C4-2B (cell line): ENCODE measurements around the gene ADAP1.
A peak's percentile ranks its signal among the peaks of the same experiment; 100 is the strongest.

ENCODE experiments used
- ZFX ChIP-seq: fragments of 450-650 bp; IDR thresholded peaks from 2 replicates; pipeline ENCODE4 v1.6.1; 2017
- TF ChIP-seq, protein P1 (sequence below): fragments of 450-650 bp; conservative IDR thresholded peaks from 2 replicates; pipeline ENCODE4 v1.5.1; 2017; ENCODE audit warnings: mild to moderate bottlenecking

DNA sequence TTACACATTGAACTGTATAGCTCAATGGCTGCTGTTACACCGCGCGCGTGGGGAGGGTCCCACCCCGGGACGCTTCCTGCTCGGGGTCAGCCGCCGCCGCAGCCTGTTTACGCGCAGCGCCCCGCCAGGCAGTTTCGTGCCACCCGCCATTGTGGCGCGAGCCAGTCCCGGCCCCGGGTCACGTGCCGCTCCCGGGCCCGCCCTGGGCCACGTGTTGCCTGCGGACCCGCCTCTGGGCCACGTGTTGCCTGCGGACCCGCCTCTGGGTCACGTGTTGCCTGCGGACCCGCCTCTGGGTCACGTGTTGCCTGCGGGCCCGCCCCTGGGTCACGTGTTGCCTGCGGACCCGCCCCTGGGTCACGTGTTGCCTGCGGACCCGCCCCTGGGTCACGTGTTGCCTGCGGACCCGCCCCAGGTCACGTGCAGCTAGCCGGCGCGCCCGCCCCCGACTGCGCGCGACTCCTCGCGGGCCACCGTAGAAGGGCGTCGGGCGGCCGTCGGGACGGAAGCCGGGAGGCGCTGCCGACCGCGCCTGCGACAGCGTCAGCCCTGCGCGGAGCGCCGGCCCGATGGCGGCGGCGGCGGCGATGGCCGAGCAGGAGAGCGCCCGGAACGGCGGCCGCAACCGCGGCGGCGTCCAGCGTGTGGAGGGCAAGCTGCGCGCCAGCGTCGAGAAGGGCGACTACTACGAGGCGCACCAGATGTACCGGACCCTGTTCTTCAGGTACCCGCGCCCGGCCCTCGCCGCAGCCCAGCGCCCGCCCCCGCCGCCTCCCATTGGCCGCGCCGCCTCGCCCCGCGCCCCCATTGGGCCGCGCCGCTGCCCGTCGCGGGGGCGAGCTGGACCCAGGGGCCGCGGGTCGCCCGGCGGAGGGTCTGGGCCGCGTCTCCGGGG is 78.2 kb downstream of the ADAP1 start, which contains the start of gene GET4:
- TF ChIP-seq, protein P1, sequence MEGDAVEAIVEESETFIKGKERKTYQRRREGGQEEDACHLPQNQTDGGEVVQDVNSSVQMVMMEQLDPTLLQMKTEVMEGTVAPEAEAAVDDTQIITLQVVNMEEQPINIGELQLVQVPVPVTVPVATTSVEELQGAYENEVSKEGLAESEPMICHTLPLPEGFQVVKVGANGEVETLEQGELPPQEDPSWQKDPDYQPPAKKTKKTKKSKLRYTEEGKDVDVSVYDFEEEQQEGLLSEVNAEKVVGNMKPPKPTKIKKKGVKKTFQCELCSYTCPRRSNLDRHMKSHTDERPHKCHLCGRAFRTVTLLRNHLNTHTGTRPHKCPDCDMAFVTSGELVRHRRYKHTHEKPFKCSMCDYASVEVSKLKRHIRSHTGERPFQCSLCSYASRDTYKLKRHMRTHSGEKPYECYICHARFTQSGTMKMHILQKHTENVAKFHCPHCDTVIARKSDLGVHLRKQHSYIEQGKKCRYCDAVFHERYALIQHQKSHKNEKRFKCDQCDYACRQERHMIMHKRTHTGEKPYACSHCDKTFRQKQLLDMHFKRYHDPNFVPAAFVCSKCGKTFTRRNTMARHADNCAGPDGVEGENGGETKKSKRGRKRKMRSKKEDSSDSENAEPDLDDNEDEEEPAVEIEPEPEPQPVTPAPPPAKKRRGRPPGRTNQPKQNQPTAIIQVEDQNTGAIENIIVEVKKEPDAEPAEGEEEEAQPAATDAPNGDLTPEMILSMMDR = no peak; the same call in 1 of the 2 replicates
- TF ChIP-seq ZFX = peak; percentile 71
